SKM-1 treated with dmso at 0.1 percent for 144 hours (cell line): ENCODE results near the gene DAGLA.

Experiments
- DNase-seq: peaks from one replicate; lab custom pipeline; 2025; ENCODE audit not compliant: unreplicated experiment; lab: John Stamatoyannopoulos, UW

Gene DAGLA

GRCh38 chr11:61688365-61689163 lies 8.4 kb downstream of the DAGLA start:
- DNase-seq = peak; percentile 33

GRCh38 chr11:61689164-61689496 lies 8.9 kb downstream of the DAGLA start:
- DNase-seq = no peak

GRCh38 chr11:61690706-61691379 lies 10.7 kb downstream of the DAGLA start:
- DNase-seq = no peak

GRCh38 chr11:61691380-61692156 lies 11.4 kb downstream of the DAGLA start:
- no peak for DNase-seq

GRCh38 chr11:61693922-61694601 lies 13.9 kb downstream of the DAGLA start:
- DNase-seq = no peak

- no peak for DNase-seq
Measured at GRCh38 chr11:61694602-61694939, 14.4 kb downstream of the DAGLA start.

GRCh38 chr11:61694946-61695706 lies 14.9 kb downstream of the DAGLA start:
- no peak for DNase-seq

- no peak for DNase-seq
Measured at GRCh38 chr11:61695917-61696316, 15.7 kb downstream of the DAGLA start.

GRCh38 chr11:61696602-61697001 lies 16.4 kb downstream of the DAGLA start:
- DNase-seq = no peak

- no peak for DNase-seq
Measured at GRCh38 chr11:61697078-61697502, 16.9 kb downstream of the DAGLA start.

GRCh38 chr11:61697764-61698163 lies 17.6 kb downstream of the DAGLA start:
- no peak for DNase-seq

GRCh38 chr11:61698173-61698948 lies 18.2 kb downstream of the DAGLA start:
- peak; percentile 70 for DNase-seq

GRCh38 chr11:61699737-61700160 lies 19.6 kb downstream of the DAGLA start:
- DNase-seq = no peak

- peak; percentile 21 for DNase-seq
Measured at GRCh38 chr11:61700212-61700611, 20.0 kb downstream of the DAGLA start.

- no peak for DNase-seq
Measured at GRCh38 chr11:61700720-61701119, 20.5 kb downstream of the DAGLA start.

GRCh38 chr11:61701242-61701886 lies 21.2 kb downstream of the DAGLA start:
- peak; percentile 69 for DNase-seq

- no peak for DNase-seq
Measured at GRCh38 chr11:61702701-61703312, 22.6 kb downstream of the DAGLA start.

- DNase-seq = no peak
Measured at GRCh38 chr11:61704838-61705237, 24.6 kb downstream of the DAGLA start.
